Lung (tissue), 12 donors: Measurements from ENCODE around the gene MED13L. TPM values are rescaled to one million over a fixed set of nuclear protein-coding genes. Genes with fewer than 3 reads are reported as not detected.

ENCODE experiments used
- ATAC-seq: fragments of 200-7000 bp; cut with Tn5 transposase; one replicate; pipeline ENCODE4 v1.9.1; 2020; ENCODE audit warnings: moderate number of reproducible peaks; ENCODE audit not compliant: insufficient read depth, low FRiP score
- DNase-seq, 3 donors: peaks; one replicate each; pipeline ENCODE4 v3.0.0-alpha.2; 2013 to 2017
- H3K27ac ChIP-seq, 2 donors: one replicate each; pipeline ENCODE4 v1.5.1; 2013; ENCODE audit warnings: mild to moderate bottlenecking in 2 of 2, moderate library complexity in 2 of 2, control low read depth in 1 of 2, inconsistent platforms in 1 of 2, low read depth in 1 of 2, low read length in 1 of 2
- H3K27me3 ChIP-seq, 3 donors: one replicate each; pipeline ENCODE4 v1.5.1; 2013; ENCODE audit warnings: low read length in 2 of 3; ENCODE audit not compliant: control insufficient read depth in 3 of 3, insufficient read depth in 3 of 3
- H3K36me3 ChIP-seq, 4 donors: one replicate each; pipeline ENCODE4 v1.5.1; 2013; ENCODE audit warnings: low read length in 4 of 4, mild to moderate bottlenecking in 1 of 4, moderate library complexity in 1 of 4; ENCODE audit not compliant: control insufficient read depth in 4 of 4, insufficient read depth in 4 of 4
- H3K4me1 ChIP-seq, 5 donors: one replicate each; pipeline ENCODE4 v1.5.1; 2013; ENCODE audit warnings: low read length in 5 of 5, mild to moderate bottlenecking in 2 of 5, moderate library complexity in 1 of 5; ENCODE audit not compliant: control insufficient read depth in 5 of 5, insufficient read depth in 5 of 5
- H3K4me3 ChIP-seq: one replicate; pipeline ENCODE4 v1.5.1; 2013; ENCODE audit warnings: mild to moderate bottlenecking, control low read depth, moderate library complexity
- H3K9ac ChIP-seq, 2 donors: one replicate each; pipeline ENCODE4 v1.5.1; 2013; ENCODE audit warnings: low read length in 2 of 2, control low read depth in 1 of 2; ENCODE audit not compliant: insufficient read depth in 1 of 2
- H3K9me3 ChIP-seq, 4 donors: one replicate each; pipeline ENCODE4 v1.5.1; 2013; ENCODE audit warnings: low read length in 3 of 4, mild to moderate bottlenecking in 1 of 4, moderate library complexity in 1 of 4; ENCODE audit not compliant: control insufficient read depth in 4 of 4, insufficient read depth in 3 of 4
- CTCF ChIP-seq: IDR thresholded peaks from 2 replicates; pipeline ENCODE4 v1.5.1; 2012; ENCODE audit warnings: mild to moderate bottlenecking; ENCODE audit errors: control extremely low read depth, extremely low read depth
- WGBS, 2 donors: extraction: QIAGEN DNeasy Blood & Tissue Kit; methylation state at CpG; one replicate each; pipeline ENCODE4 v1.1.7; 2013; 5-methylcytosine and 5-hydroxymethylcytosine counted together
- polyA plus RNA-seq, 2 donors: library from polyadenylated mRNA; stranded (reverse); fragments of 200-250 nt; gene quantifications; one replicate each; pipeline ENCODE4 v1.2.1, GENCODE V29; 2013
- total RNA-seq, 2 donors: library from RNA; depleted of rRNA in 1 of 2; stranded (reverse); fragments of >200 nt in 1 of 2; gene quantifications; one replicate each; pipeline ENCODE4 v1.2.1, GENCODE V29; 2014 to 2021
- donor health status: control.
- donor health status: control.
- donor health status: Bipolar disorder and iron deficiency.
- donor health status: healthy.
- donor health status: DM: yes; HTN: yes; CAD: no.

The MED13L gene
- total and polyA plus RNA-seq, 4 donors, result 18.2 to 329 (median 71.4) TPM

GRCh38 chr12:116179384-116179783 lies 98.1 kb downstream of the MED13L start:
- Histone ChIP-seq H3K9me3 (no peaks in the 10 kb centered on the region), H3K4me3 (no peak overlapping the region), H3K4me1 (peaks cover 3 to 28% (median 7%) of the 10 kb centered on the region in 5 donors), H3K27me3 (no peaks in the 10 kb centered on the region), H3K36me3 (no peaks in the 10 kb centered on the region), H3K27ac (no peak overlapping the region), H3K9ac (no peak overlapping the region)
- ATAC-seq, result no peak
- DNase-seq, result no peak
- TF ChIP-seq CTCF, result no peak
- 92 to 96% methylated on average over 5 of the region's 5 CpGs for WGBS, 2 donors

- Histone ChIP-seq H3K4me1 (peaks cover 0 to 25% (median 3%) of the 10 kb centered on the region in 5 donors), H3K9me3 (no peaks in the 10 kb centered on the region), H3K4me3 (no peak overlapping the region), H3K36me3 (no peaks in the 10 kb centered on the region), H3K9ac (no peak overlapping the region), H3K27ac (no peak overlapping the region), H3K27me3 (no peaks in the 10 kb centered on the region)
- no peak for DNase-seq
- 89 to 90% methylated on average over 4 of the region's 4 CpGs for WGBS, 2 donors
- no peak for ATAC-seq
- no peak for TF ChIP-seq CTCF
These were observed 100.5 kb downstream of the MED13L start for GRCh38 chr12:116177017-116177416.

DNA sequence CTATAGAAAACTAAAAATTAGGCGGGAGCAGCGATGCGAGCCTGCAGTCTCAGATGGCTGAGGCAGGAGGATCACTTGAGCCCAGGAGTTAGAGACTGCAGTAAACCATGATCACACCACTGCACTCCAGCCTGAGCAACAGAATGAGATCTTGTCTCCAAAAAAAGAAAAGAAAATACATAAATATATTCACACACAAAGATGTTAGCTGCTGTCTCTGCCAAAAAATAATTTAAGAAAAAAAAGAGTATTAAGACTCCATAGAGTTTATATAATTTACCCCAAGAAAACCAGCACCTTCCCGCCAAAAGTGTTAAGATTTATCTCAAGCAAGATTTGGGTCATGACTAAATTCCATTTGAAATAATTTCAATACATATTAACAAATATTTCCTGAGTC lies 102.6 kb downstream of the MED13L start:
- DNase-seq, result no peak
- ATAC-seq, result no peak
- Histone ChIP-seq H3K27me3 (no peaks in the 10 kb centered on the region), H3K27ac (no peak overlapping the region), H3K36me3 (no peaks in the 10 kb centered on the region), H3K4me1 (peaks cover 0 to 27% (median 0%) of the 10 kb centered on the region in 5 donors), H3K9me3 (no peaks in the 10 kb centered on the region), H3K4me3 (no peak overlapping the region), H3K9ac (no peak overlapping the region)
- TF ChIP-seq CTCF, result no peak
- WGBS, 2 donors, result 96 to 97% methylated on average over 4 of the region's 4 CpGs

DNA sequence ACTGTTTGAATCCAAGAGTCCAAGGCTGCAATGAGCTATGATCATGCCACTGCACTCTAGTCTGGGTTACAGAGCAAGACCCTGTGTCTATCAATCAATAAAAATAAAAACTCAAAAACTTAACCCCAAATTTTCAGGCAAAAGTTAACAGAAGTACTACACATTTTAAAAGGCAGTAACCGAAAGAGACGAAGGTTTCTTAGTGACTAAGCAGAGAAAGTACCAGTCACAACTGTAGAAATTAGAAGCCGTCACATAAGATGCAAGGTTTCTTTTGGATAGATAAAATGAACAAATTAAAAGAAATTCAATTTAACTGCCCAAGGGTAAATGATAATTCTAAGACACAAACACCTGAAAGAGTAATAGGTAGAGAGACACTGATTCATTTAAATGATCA lies 103.5 kb downstream of the MED13L start:
- ATAC-seq, result no peak
- H3K27ac ChIP-seq, result no peak overlapping the region
- no peak for DNase-seq
- WGBS, 2 donors, result 94 to 97% methylated on average over 3 of the region's 3 CpGs
- H3K4me3 ChIP-seq, result no peak overlapping the region
- TF ChIP-seq CTCF, result no peak
- no peaks in the 10 kb centered on the region for H3K9me3 ChIP-seq
- peaks cover 0 to 22% (median 0%) of the 10 kb centered on the region in 5 donors for H3K4me1 ChIP-seq
- H3K9ac ChIP-seq, result no peak overlapping the region
- no peaks in the 10 kb centered on the region for H3K27me3 ChIP-seq
- H3K36me3 ChIP-seq, result no peaks in the 10 kb centered on the region
